Osteocyte (in vitro differentiated cells): Measurements from ENCODE around the gene SMPD1. TPM values are rescaled to one million over a fixed set of nuclear protein-coding genes. Genes with fewer than 3 reads are reported as not detected.

ENCODE experiments used
- DNase-seq: peaks from one replicate; pipeline ENCODE4 v3.0.0; 2021; ENCODE audit warnings: mixed read lengths; ENCODE audit not compliant: unreplicated experiment; ENCODE audit errors: extremely low spot score
- H3K27ac Mint-ChIP-seq: one replicate; pipeline ENCODE4 v1.8.0; 2021; ENCODE audit warnings: mild to moderate bottlenecking, mixed read lengths; ENCODE audit not compliant: unreplicated experiment
- H3K27me3 Mint-ChIP-seq: one replicate; pipeline ENCODE4 v1.8.0; 2021; ENCODE audit warnings: mixed read lengths; ENCODE audit not compliant: unreplicated experiment
- H3K36me3 Mint-ChIP-seq: one replicate; pipeline ENCODE4 v1.8.0; 2021; ENCODE audit warnings: mixed read lengths; ENCODE audit not compliant: unreplicated experiment
- H3K4me1 Mint-ChIP-seq: one replicate; pipeline ENCODE4 v1.8.0; 2021; ENCODE audit warnings: mixed read lengths; ENCODE audit not compliant: unreplicated experiment
- H3K4me3 Mint-ChIP-seq: one replicate; pipeline ENCODE4 v1.8.0; 2021; ENCODE audit warnings: mild to moderate bottlenecking, moderate library complexity, mixed read lengths; ENCODE audit not compliant: unreplicated experiment
- H3K9me3 Mint-ChIP-seq: one replicate; pipeline ENCODE4 v1.8.0; 2021; ENCODE audit warnings: mixed read lengths; ENCODE audit not compliant: unreplicated experiment
- CTCF ChIP-seq: fragments of 200-600 bp; sonication (generic); IDR thresholded peaks from 2 replicates; pipeline ENCODE4 v1.5.0; 2021; ENCODE audit warnings: antibody characterized with exemption, mild to moderate bottlenecking, moderate library complexity
- total RNA-seq: library from RNA; stranded (reverse); gene quantifications from 2 replicates; pipeline ENCODE4 v1.2.1, GENCODE V29; 2021

SMPD1 gene
- total RNA-seq, 1 donor from 2014 or later: 93.0 TPM

- no peak for DNase-seq
- no peaks in the 10 kb centered on the region for H3K4me1 Mint-ChIP-seq
- H3K4me3 Mint-ChIP-seq: no peak overlapping the region
- H3K36me3 Mint-ChIP-seq: peaks cover 27% of the 10 kb centered on the region
- no peak overlapping the region for H3K27ac Mint-ChIP-seq
- no peaks in the 10 kb centered on the region for H3K9me3 Mint-ChIP-seq
- H3K27me3 Mint-ChIP-seq: no peaks in the 10 kb centered on the region
- no peak for TF ChIP-seq CTCF
Measured at GRCh38 chr11:6402561-6402981, 12.3 kb downstream of the SMPD1 start.

GRCh38 chr11:6403539-6403938 is 13.3 kb downstream of the SMPD1 start:
- DNase-seq: no peak
- no peak overlapping the region for H3K4me3 Mint-ChIP-seq
- no peaks in the 10 kb centered on the region for H3K9me3 Mint-ChIP-seq
- H3K4me1 Mint-ChIP-seq: no peaks in the 10 kb centered on the region
- TF ChIP-seq CTCF: no peak
- H3K27me3 Mint-ChIP-seq: no peaks in the 10 kb centered on the region
- no peak overlapping the region for H3K27ac Mint-ChIP-seq
- H3K36me3 Mint-ChIP-seq: peaks cover 23% of the 10 kb centered on the region

GRCh38 chr11:6404342-6405051 is 14.2 kb downstream of the SMPD1 start:
- H3K36me3 Mint-ChIP-seq: peaks cover 20% of the 10 kb centered on the region
- TF ChIP-seq CTCF: no peak
- H3K27me3 Mint-ChIP-seq: no peaks in the 10 kb centered on the region
- DNase-seq: no peak
- H3K9me3 Mint-ChIP-seq: no peaks in the 10 kb centered on the region
- no peak overlapping the region for H3K4me3 Mint-ChIP-seq
- H3K27ac Mint-ChIP-seq: no peak overlapping the region
- H3K4me1 Mint-ChIP-seq: no peaks in the 10 kb centered on the region

- no peak for TF ChIP-seq CTCF
- Mint-ChIP-seq H3K4me1 (no peaks in the 10 kb centered on the region), H3K36me3 (peaks cover 18% of the 10 kb centered on the region), H3K27me3 (no peaks in the 10 kb centered on the region), H3K9me3 (no peaks in the 10 kb centered on the region), H3K4me3 (no peak overlapping the region), H3K27ac (no peak overlapping the region)
- no peak for DNase-seq
Measured at GRCh38 chr11:6405052-6405667, 14.9 kb downstream of the SMPD1 start.

GRCh38 chr11:6405846-6406245 is 15.6 kb downstream of the SMPD1 start:
- TF ChIP-seq CTCF: no peak
- Mint-ChIP-seq H3K4me3 (no peak overlapping the region), H3K4me1 (no peaks in the 10 kb centered on the region), H3K36me3 (peaks cover 15% of the 10 kb centered on the region), H3K27me3 (no peaks in the 10 kb centered on the region), H3K9me3 (no peaks in the 10 kb centered on the region), H3K27ac (no peak overlapping the region)
- DNase-seq: no peak
